DND-41 (cell line): Measurements from ENCODE around the gene CHRM3.

Experiments used
- ATAC-seq: fragments of 200-7000 bp; cut with Tn5 transposase; 3 replicates; pipeline ENCODE4 v1.9.1; 2021; ENCODE audit warnings: low read depth; ENCODE audit not compliant: insufficient read depth
- DNase-seq: peaks from one replicate; pipeline ENCODE4 v3.0.0-alpha.2; 2020
- H2AFZ ChIP-seq: 2 replicates; pipeline ENCODE4 v1.6.0; 2012; ENCODE audit warnings: low read depth, low read length
- H3K27ac ChIP-seq: 2 replicates; pipeline ENCODE4 v1.5.1; 2012; ENCODE audit warnings: low read length, inconsistent platforms
- H3K27me3 ChIP-seq: fragments of 200-600 bp; sonication (generic); 2 replicates; pipeline ENCODE4 v1.6.0; 2012; ENCODE audit warnings: low read length, mild to moderate bottlenecking, inconsistent platforms; ENCODE audit not compliant: insufficient read depth, poor library complexity
- H3K36me3 ChIP-seq: 2 replicates; pipeline ENCODE4 v1.5.1; 2012; ENCODE audit warnings: low read length, inconsistent platforms; ENCODE audit not compliant: insufficient read depth
- H3K4me1 ChIP-seq: 2 replicates; pipeline ENCODE4 v1.5.1; 2012; ENCODE audit warnings: mild to moderate bottlenecking, low read length; ENCODE audit not compliant: insufficient read depth
- H3K4me2 ChIP-seq: 2 replicates; pipeline ENCODE4 v1.6.0; 2012; ENCODE audit warnings: mild to moderate bottlenecking, moderate library complexity, low read length, inconsistent platforms; ENCODE audit not compliant: insufficient read depth
- H3K4me3 ChIP-seq, 2 experiments: fragments of 200-600 bp in 1 of 2; shearing (Covaris generic) in 1 of 2; 2 replicates each; pipeline ENCODE4 v1.5.1; 2012 to 2016; ENCODE audit warnings: inconsistent platforms in 2 of 2, low read length in 2 of 2, mild to moderate bottlenecking in 2 of 2, low read depth in 1 of 2, moderate library complexity in 1 of 2
- H3K79me2 ChIP-seq: 2 replicates; pipeline ENCODE4 v1.6.0; 2012; ENCODE audit warnings: low read length, inconsistent platforms; ENCODE audit not compliant: insufficient read depth
- H3K9ac ChIP-seq: 2 replicates; pipeline ENCODE4 v1.6.0; 2012; ENCODE audit warnings: low read depth, mild to moderate bottlenecking, inconsistent platforms, low read length, moderate library complexity
- H3K9me3 ChIP-seq: 2 replicates; pipeline ENCODE4 v1.5.1; 2012; ENCODE audit warnings: low read length, moderate library complexity, mild to moderate bottlenecking, inconsistent platforms; ENCODE audit not compliant: insufficient read depth, severe bottlenecking
- H4K20me1 ChIP-seq: 2 replicates; pipeline ENCODE4 v1.6.0; 2012; ENCODE audit warnings: low read length; ENCODE audit not compliant: insufficient read depth
- EZH2 ChIP-seq: IDR thresholded peaks from 3 replicates; pipeline ENCODE4 v1.6.1; 2012; ENCODE audit warnings: borderline replicate concordance, low read depth, mild to moderate bottlenecking, moderate library complexity, low read length, inconsistent platforms; ENCODE audit not compliant: severe bottlenecking
- TF ChIP-seq, protein P1 (sequence below): IDR thresholded peaks from 2 replicates; pipeline ENCODE4 v1.5.1; 2012; ENCODE audit warnings: borderline replicate concordance, low read length, moderate library complexity, mild to moderate bottlenecking; ENCODE audit not compliant: poor library complexity, severe bottlenecking; ENCODE audit errors: extremely low read depth

Gene CHRM3

DNA sequence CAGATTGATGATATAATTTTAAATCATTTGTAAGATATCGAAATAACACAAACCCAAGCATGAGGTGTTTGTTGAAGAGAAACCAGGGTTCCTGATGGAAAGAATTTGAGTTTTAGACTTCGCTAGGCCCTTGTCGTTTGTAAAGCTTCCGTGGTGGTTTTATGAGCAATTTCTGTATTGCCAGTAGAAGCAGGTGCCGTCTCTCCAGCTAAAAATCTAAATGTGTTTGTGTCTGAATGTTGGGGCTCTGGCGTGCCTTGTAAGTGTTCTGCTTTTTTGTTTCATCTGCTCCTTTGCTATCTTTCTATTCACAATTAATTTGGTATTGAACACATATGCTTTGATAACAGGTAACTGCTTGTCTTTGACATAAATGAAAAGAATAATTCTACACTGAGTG is 27.5 kb downstream of the CHRM3 start:
- H3K9me3 ChIP-seq, result no peaks in the 10 kb centered on the region
- TF ChIP-seq, protein P1, sequence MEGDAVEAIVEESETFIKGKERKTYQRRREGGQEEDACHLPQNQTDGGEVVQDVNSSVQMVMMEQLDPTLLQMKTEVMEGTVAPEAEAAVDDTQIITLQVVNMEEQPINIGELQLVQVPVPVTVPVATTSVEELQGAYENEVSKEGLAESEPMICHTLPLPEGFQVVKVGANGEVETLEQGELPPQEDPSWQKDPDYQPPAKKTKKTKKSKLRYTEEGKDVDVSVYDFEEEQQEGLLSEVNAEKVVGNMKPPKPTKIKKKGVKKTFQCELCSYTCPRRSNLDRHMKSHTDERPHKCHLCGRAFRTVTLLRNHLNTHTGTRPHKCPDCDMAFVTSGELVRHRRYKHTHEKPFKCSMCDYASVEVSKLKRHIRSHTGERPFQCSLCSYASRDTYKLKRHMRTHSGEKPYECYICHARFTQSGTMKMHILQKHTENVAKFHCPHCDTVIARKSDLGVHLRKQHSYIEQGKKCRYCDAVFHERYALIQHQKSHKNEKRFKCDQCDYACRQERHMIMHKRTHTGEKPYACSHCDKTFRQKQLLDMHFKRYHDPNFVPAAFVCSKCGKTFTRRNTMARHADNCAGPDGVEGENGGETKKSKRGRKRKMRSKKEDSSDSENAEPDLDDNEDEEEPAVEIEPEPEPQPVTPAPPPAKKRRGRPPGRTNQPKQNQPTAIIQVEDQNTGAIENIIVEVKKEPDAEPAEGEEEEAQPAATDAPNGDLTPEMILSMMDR, result no peak
- no peak for TF ChIP-seq EZH2
- no peak for DNase-seq
- H3K4me2 ChIP-seq, result no peak overlapping the region
- H3K27ac ChIP-seq, result no peak overlapping the region
- H3K36me3 ChIP-seq, result no peaks in the 10 kb centered on the region
- H3K79me2 ChIP-seq, result no peaks in the 10 kb centered on the region
- H4K20me1 ChIP-seq, result no peaks in the 10 kb centered on the region
- no peaks in the 10 kb centered on the region for H3K4me1 ChIP-seq
- no peak overlapping the region for H3K4me3 ChIP-seq
- H3K9ac ChIP-seq, result no peak overlapping the region
- no peaks in the 10 kb centered on the region for H3K27me3 ChIP-seq
- H2AFZ ChIP-seq, result no peak overlapping the region
- ATAC-seq, result no peak

GRCh38 chr1:239417221-239417620 is 30.9 kb downstream of the CHRM3 start:
- Histone ChIP-seq H3K27me3 (no peaks in the 10 kb centered on the region), H3K4me2 (no peak overlapping the region), H4K20me1 (no peaks in the 10 kb centered on the region), H3K9ac (no peak overlapping the region), H3K79me2 (no peaks in the 10 kb centered on the region), H3K27ac (no peak overlapping the region), H3K36me3 (no peaks in the 10 kb centered on the region), H2AFZ (no peak overlapping the region), H3K4me3 (no peak overlapping the region), H3K9me3 (no peaks in the 10 kb centered on the region), H3K4me1 (no peaks in the 10 kb centered on the region)
- DNase-seq, result no peak
- ATAC-seq, result no peak
- no peak for TF ChIP-seq EZH2
- TF ChIP-seq, protein P1, result no peak

DNA sequence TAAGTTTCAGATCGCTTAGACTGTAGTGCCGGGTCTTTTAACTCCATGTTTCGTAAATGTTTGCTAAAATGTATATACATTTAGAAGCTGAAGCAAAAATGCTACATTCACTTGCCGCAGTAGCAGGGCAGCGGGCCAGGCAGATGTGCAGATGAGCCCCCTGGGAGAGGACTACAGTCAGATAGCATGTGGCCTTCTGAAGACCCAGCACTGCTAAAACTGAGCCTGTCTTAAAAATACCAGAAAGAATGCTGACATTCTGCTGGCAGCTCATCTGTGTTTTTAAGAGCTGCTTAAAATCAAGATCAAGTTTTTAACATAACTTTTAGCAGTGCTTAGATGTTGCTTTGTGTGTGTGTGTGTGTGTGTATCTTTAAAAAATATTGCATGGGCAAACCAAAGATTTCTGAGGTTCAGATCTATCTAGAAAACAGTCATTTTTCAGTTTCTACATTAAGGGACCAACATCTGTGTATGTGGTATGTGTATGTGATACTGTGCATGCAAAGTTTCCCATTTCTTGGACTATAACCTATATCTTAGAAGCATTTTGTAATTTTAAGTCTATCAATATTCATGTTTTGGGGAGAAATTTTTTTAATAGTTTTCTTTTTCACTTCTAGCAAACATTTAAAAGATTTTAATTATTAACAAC is 31.7 kb downstream of the CHRM3 start:
- H2AFZ ChIP-seq, result no peak overlapping the region
- no peaks in the 10 kb centered on the region for H3K9me3 ChIP-seq
- no peaks in the 10 kb centered on the region for H3K79me2 ChIP-seq
- TF ChIP-seq, protein P1, result no peak
- no peak for TF ChIP-seq EZH2
- no peak overlapping the region for H3K9ac ChIP-seq
- no peak overlapping the region for H3K27ac ChIP-seq
- DNase-seq (no peak), ATAC-seq (no peak)
- H3K27me3 ChIP-seq, result no peaks in the 10 kb centered on the region
- no peaks in the 10 kb centered on the region for H4K20me1 ChIP-seq
- no peak overlapping the region for H3K4me3 ChIP-seq
- H3K36me3 ChIP-seq, result no peaks in the 10 kb centered on the region
- H3K4me2 ChIP-seq, result no peak overlapping the region
- H3K4me1 ChIP-seq, result no peaks in the 10 kb centered on the region

- H3K36me3 ChIP-seq, result no peaks in the 10 kb centered on the region
- H2AFZ ChIP-seq, result no peak overlapping the region
- H3K27me3 ChIP-seq, result no peaks in the 10 kb centered on the region
- H3K4me3 ChIP-seq, result no peak overlapping the region
- no peaks in the 10 kb centered on the region for H3K9me3 ChIP-seq
- H3K4me2 ChIP-seq, result no peak overlapping the region
- H3K79me2 ChIP-seq, result no peaks in the 10 kb centered on the region
- no peak for DNase-seq
- no peak for TF ChIP-seq EZH2
- TF ChIP-seq, protein P1, result no peak
- no peaks in the 10 kb centered on the region for H3K4me1 ChIP-seq
- H4K20me1 ChIP-seq, result no peaks in the 10 kb centered on the region
- no peak for ATAC-seq
- no peak overlapping the region for H3K27ac ChIP-seq
- H3K9ac ChIP-seq, result no peak overlapping the region
Observed at GRCh38 chr1:239418681-239419080, 32.3 kb downstream of the CHRM3 start.
